ENCODE results near the gene S100A4. TPM values are rescaled to one million over a fixed set of nuclear protein-coding genes. Genes with fewer than 3 reads are reported as not detected.

Gene S100A4
- total RNA-seq, 2 experiments from 2014 or later, result 352 to 382 TPM

GRCh38 chr1:153546796-153547559 lies 1.4 kb upstream of the S100A4 start:
- Mint-ChIP-seq H3K9me3 (no peaks in the 10 kb centered on the region), H3K4me3 (no peak overlapping the region), H3K4me1 (ENCODE audit: low read depth) (peaks cover 58% of the 10 kb centered on the region), H3K27ac (peak overlapping the region; percentile 99), H3K27me3 (no peaks in the 10 kb centered on the region), H3K36me3 (peaks cover 30% of the 10 kb centered on the region)
- no peak for DNase-seq
- ChIA-PET CTCF (interaction anchor here (3.9 to 5.4 kb wide), 2 partner anchors 14 to 22 kb away, joined by 49 to 66 read pairs; no protein-coding TSS in a partner anchor), POLR2A (interaction anchor here (3.4 to 4.2 kb wide), 2 partner anchors 13 to 87 kb away, joined by 20 to 96 read pairs; partner anchors contain the start of genes CHTOP and S100A6)
- intact Hi-C loops (cut with micrococcal nuclease), result loop anchor here (2.0 to 10.0 kb wide), 3 partner anchors 14 to 1512 kb away; partner anchors contain the start of genes CREB3L4, S100A11 and SLC39A1

GRCh38 chr1:153546371-153546770 lies 765 bp upstream of the S100A4 start:
- Mint-ChIP-seq H3K9me3 (no peaks in the 10 kb centered on the region), H3K4me3 (peak overlapping the region; percentile 92), H3K27ac (peak overlapping the region; percentile 99), H3K27me3 (no peaks in the 10 kb centered on the region), H3K4me1 (ENCODE audit: low read depth) (peaks cover 64% of the 10 kb centered on the region), H3K36me3 (peaks cover 30% of the 10 kb centered on the region)
- CTCF ChIA-PET, result interaction anchor here (2.3 to 5.4 kb wide), 5 partner anchors 14 to 36 kb away, joined by 12 to 66 read pairs (median 28); partner anchors contain the start of gene S100A2
- DNase-seq, result no peak
- intact Hi-C loops (cut with micrococcal nuclease), result loop anchor here (2.0 to 10.0 kb wide), 3 partner anchors 14 to 1512 kb away; partner anchors contain the start of genes CREB3L4, S100A11 and SLC39A1
- POLR2A ChIA-PET, result interaction anchor here (0.6 to 4.2 kb wide), 4 partner anchors 12 to 126 kb away, joined by 4 to 96 read pairs (median 35); partner anchors contain the start of genes CHTOP, S100A2 and S100A6

GRCh38 chr1:153544453-153545066 lies 1.0 kb downstream of the S100A4 start:
- intact Hi-C loops (cut with micrococcal nuclease), result loop anchor here (1.0 to 10.0 kb wide), 5 partner anchors 8 to 1510 kb away; partner anchors contain the start of genes CREB3L4, S100A11 and SLC39A1

GRCh38 chr1:153543736-153544135 lies 1.9 kb downstream of the S100A4 start:
- no peak for DNase-seq
- POLR2A ChIA-PET, result interaction anchor here (1.7 to 4.2 kb wide), 4 partner anchors 10 to 90 kb away, joined by 13 to 96 read pairs (median 35); partner anchors contain the start of genes CHTOP, S100A2 and S100A6
- peak overlapping the region; percentile 92 for H3K4me3 Mint-ChIP-seq
- no peaks in the 10 kb centered on the region for H3K9me3 Mint-ChIP-seq
- no peaks in the 10 kb centered on the region for H3K27me3 Mint-ChIP-seq
- intact Hi-C loops (cut with micrococcal nuclease), result loop anchor here (10.0 kb wide), 2 partner anchors 421 to 1509 kb away; partner anchors contain the start of genes CREB3L4, S100A11 and SLC39A1
- peaks cover 30% of the 10 kb centered on the region for H3K36me3 Mint-ChIP-seq
- CTCF ChIA-PET, result interaction anchor here (2.0 to 5.4 kb wide), 6 partner anchors 9 to 33 kb away, joined by 7 to 66 read pairs (median 27); partner anchors contain the start of gene S100A6
- peak overlapping the region; percentile 99 for H3K27ac Mint-ChIP-seq
- peaks cover 83% of the 10 kb centered on the region for H3K4me1 Mint-ChIP-seq (ENCODE audit: low read depth)

More at GRCh38 chr1:153544453-153545066, 1.0 kb downstream of the S100A4 start:
- Mint-ChIP-seq H3K36me3 (peaks cover 30% of the 10 kb centered on the region), H3K27ac (peak overlapping the region; percentile 99), H3K9me3 (no peaks in the 10 kb centered on the region), H3K27me3 (no peaks in the 10 kb centered on the region), H3K4me1 (ENCODE audit: low read depth) (peaks cover 82% of the 10 kb centered on the region), H3K4me3 (peak overlapping the region; percentile 92)
- DNase-seq, result no peak
- CTCF ChIA-PET, result interaction anchor here (0.6 to 5.4 kb wide), 9 partner anchors 9 to 34 kb away, joined by 3 to 66 read pairs (median 19); partner anchors contain the start of genes S100A2 and S100A6
- POLR2A ChIA-PET, result interaction anchor here (0.9 to 4.2 kb wide), 9 partner anchors 9 to 423 kb away, joined by 3 to 96 read pairs (median 6); partner anchors contain the start of genes CHTOP, CREB3L4, S100A2 and S100A6

- no peaks in the 10 kb centered on the region for H3K27me3 Mint-ChIP-seq
- H3K4me1 Mint-ChIP-seq (ENCODE audit: low read depth), result peaks cover 82% of the 10 kb centered on the region
- H3K27ac Mint-ChIP-seq, result peak overlapping the region; percentile 99
- DNase-seq, result no peak
- H3K36me3 Mint-ChIP-seq, result peaks cover 30% of the 10 kb centered on the region
- intact Hi-C loops (cut with micrococcal nuclease), result loop anchor here (10.0 kb wide), 2 partner anchors 422 to 1508 kb away; partner anchors contain the start of genes CREB3L4, S100A11 and SLC39A1
- peak overlapping the region; percentile 92 for H3K4me3 Mint-ChIP-seq
- CTCF ChIA-PET, result interaction anchor here (3.3 to 5.4 kb wide), 4 partner anchors 8 to 32 kb away, joined by 26 to 66 read pairs (median 38); partner anchors contain the start of gene S100A6
- no peaks in the 10 kb centered on the region for H3K9me3 Mint-ChIP-seq
- POLR2A ChIA-PET, result interaction anchor here (3.4 to 4.2 kb wide), 3 partner anchors 9 to 91 kb away, joined by 20 to 96 read pairs (median 50); partner anchors contain the start of genes CHTOP, S100A2 and S100A6
These were observed 2.5 kb downstream of the S100A4 start for GRCh38 chr1:153542956-153543711.

GRCh38 chr1:153541641-153542590 lies 3.7 kb downstream of the S100A4 start:
- H3K27me3 Mint-ChIP-seq, result no peaks in the 10 kb centered on the region
- no peak for DNase-seq
- no peaks in the 10 kb centered on the region for H3K9me3 Mint-ChIP-seq
- peak overlapping the region; percentile 10 for H3K4me3 Mint-ChIP-seq
- H3K27ac Mint-ChIP-seq, result peak overlapping the region; percentile 99
- POLR2A ChIA-PET, result interaction anchor here (0.8 to 1.3 kb wide), 2 partner anchors 25 to 92 kb away, joined by 3 read pairs; partner anchors contain the start of gene CHTOP
- CTCF ChIA-PET, result interaction anchor here (0.6 to 5.4 kb wide), 4 partner anchors 7 to 26 kb away, joined by 3 to 66 read pairs (median 22); partner anchors contain the start of gene S100A6
- intact Hi-C loops (cut with micrococcal nuclease), result loop anchor here (10.0 kb wide), 2 partner anchors 423 to 1507 kb away; partner anchors contain the start of genes CREB3L4, S100A11 and SLC39A1
- H3K4me1 Mint-ChIP-seq (ENCODE audit: low read depth), result peaks cover 83% of the 10 kb centered on the region
- H3K36me3 Mint-ChIP-seq, result peaks cover 30% of the 10 kb centered on the region

GRCh38 chr1:153540394-153541361 lies 4.9 kb downstream of the S100A4 start, which contains the start of gene S100A5:
TSS of gene S100A5 (minus strand) at chr1:153540934. CDS start at chr1:153540191, 743 bp downstream.
- intact Hi-C loops (cut with micrococcal nuclease), result loop anchor here (10.0 kb wide), 2 partner anchors 424 to 1506 kb away; partner anchors contain the start of genes CREB3L4, S100A11 and SLC39A1
- Mint-ChIP-seq H3K9me3 (no peaks in the 10 kb centered on the region), H3K27me3 (no peaks in the 10 kb centered on the region), H3K4me1 (ENCODE audit: low read depth) (peaks cover 83% of the 10 kb centered on the region), H3K36me3 (peaks cover 33% of the 10 kb centered on the region), H3K4me3 (peak within 1 kb of the TSS; percentile 56), H3K27ac (peak within 1 kb of the TSS; percentile 89)
- DNase-seq, result peak; percentile 73
- ChIA-PET POLR2A (interaction anchor here (1.0 to 1.6 kb wide), 3 partner anchors 21 to 93 kb away, joined by 3 read pairs; partner anchors contain the start of genes CHTOP and S100A2), CTCF (interaction anchor here (0.9 to 2.8 kb wide), 5 partner anchors 9 to 32 kb away, joined by 3 to 17 read pairs (median 4); no protein-coding TSS in a partner anchor)

GRCh38 chr1:153539395-153540093 lies 6.1 kb downstream of the S100A4 start:
- DNase-seq, result peak; percentile 35
- intact Hi-C loops (cut with micrococcal nuclease), result loop anchor here (10.0 kb wide), 3 partner anchors 95 to 1505 kb away; partner anchors contain the start of genes CHTOP, CREB3L4, S100A11 and SLC39A1
- H3K27me3 Mint-ChIP-seq, result no peaks in the 10 kb centered on the region
- H3K4me3 Mint-ChIP-seq, result no peak overlapping the region
- ChIA-PET POLR2A (interaction anchor here (1.0 to 1.6 kb wide), 2 partner anchors 22 to 26 kb away, joined by 3 read pairs; partner anchors contain the start of gene S100A2), CTCF (interaction anchor here (1.1 to 2.8 kb wide), 3 partner anchors 8 to 28 kb away, joined by 4 to 17 read pairs (median 9); no protein-coding TSS in a partner anchor)
- no peaks in the 10 kb centered on the region for H3K9me3 Mint-ChIP-seq
- peaks cover 76% of the 10 kb centered on the region for H3K4me1 Mint-ChIP-seq (ENCODE audit: low read depth)
- peak overlapping the region; percentile 89 for H3K27ac Mint-ChIP-seq
- H3K36me3 Mint-ChIP-seq, result peaks cover 30% of the 10 kb centered on the region

All from activated CD4-positive, alpha-beta memory T cell treated with anti-CD3 and anti-CD28 coated beads for 36 hours (primary cell).